Astrocyte (in vitro differentiated cells and primary cell): ENCODE measurements around the gene CYTIP.

Experiments
- CTCF ChIP-seq: IDR thresholded peaks from 2 replicates; pipeline ENCODE4 v1.5.1; 2011; ENCODE audit warnings: low read depth, mild to moderate bottlenecking, inconsistent platforms, low read length, moderate library complexity; ENCODE audit not compliant: insufficient read depth
- EZH2 ChIP-seq: IDR thresholded peaks from 2 replicates; pipeline ENCODE4 v1.6.1; 2012; ENCODE audit warnings: mild to moderate bottlenecking, low read length, inconsistent platforms; ENCODE audit not compliant: insufficient read depth

GRCh38 chr2:157413326-157414035 lies 30.4 kb downstream of the CYTIP start:
- TF ChIP-seq CTCF (no peak), EZH2 (no peak)
